Stimulated activated naive CD8-positive, alpha-beta T cell treated with anti-CD3 and anti-CD28 coated beads, Interleukin-15, Interleukin-2, amounts not matched to agents 100 U/mL and 50 U/mL, for 24 hours (primary cell): Measurements from ENCODE around the gene DPY19L1.
"Not testable (repeated sequence)": the region's sequence is repeated elsewhere in the genome, so short reads cannot be mapped to it uniquely, and the experiment has no call there.

Experiments
- ATAC-seq: fragments of 150-1000 bp; cut with Tn5 transposase; one replicate; pipeline ENCODE4 v1.10.0; 2021
- DNase-seq: peaks from one replicate; pipeline ENCODE4 v3.0.0; 2021

The DPY19L1 gene

DNA sequence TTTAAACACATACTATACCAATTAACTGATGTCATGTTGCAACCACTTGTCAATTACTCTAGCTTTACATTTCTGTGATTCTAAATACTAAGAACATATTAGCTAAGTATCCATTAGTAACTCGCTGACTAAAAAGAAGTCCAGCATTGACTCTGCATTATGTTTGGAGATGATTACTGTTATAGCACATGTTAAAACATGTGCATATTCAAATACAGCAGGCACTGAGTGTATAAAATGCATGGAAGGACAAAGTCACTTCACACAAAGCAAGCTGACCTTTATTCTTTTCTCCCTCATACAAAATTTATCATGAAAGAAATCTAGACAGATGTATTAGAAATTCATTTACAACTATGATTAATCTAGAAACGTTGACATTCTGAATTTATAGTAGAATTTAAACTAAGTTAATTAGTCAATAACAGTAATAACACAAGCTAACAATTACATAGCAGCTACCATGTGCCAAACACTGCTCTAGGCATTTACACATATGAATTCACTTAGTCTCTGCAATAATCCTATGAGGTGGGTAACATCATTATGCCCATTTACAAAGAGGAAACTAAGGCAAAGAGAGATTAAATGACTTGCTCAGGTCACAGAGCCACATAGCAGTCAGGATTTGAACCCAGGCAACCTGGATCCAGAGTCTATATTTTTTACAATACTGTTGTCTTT lies 48.7 kb downstream of the DPY19L1 start:
- ATAC-seq, DNase-seq: not testable (repeated sequence)

DNA sequence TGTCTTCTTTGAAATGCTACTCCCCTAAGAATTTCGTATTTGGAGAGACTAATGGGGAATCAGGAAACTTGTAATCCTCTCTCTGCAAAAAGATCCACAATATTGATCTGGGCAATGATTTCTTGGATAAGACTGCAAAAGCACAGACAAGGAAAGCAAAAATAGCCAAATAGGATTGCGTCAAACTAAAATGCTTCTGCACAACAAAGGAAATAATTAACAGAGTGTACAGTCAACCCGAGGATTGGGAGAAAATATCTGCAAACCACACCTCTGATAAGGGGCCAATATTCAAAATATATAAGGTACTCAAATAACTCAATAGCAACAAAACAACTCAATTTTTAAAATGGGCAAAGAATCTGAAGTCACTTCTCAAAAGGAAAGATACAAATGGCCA lies 52.1 kb downstream of the DPY19L1 start:
- DNase-seq, ATAC-seq: not testable (repeated sequence)

DNA sequence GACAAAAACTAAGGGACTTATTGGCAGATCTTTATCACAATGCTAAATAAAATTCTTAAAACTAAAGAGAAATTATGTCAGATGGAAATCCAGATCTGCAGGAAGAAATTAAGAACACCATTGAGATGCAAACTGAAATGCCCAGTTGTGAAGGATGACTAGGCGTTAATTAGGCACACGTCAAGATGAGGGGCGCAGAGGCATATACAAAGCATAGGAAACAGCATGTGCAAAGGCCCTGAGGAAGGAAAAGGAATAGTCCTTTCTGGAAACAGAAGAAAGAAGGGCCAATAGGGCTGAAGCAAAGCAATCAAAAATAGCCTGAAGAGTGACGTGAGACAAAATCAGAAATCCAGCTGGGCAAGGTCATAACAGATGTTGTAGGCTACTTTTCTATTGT lies 53.1 kb downstream of the DPY19L1 start:
- not testable (repeated sequence) for DNase-seq, ATAC-seq

DNA sequence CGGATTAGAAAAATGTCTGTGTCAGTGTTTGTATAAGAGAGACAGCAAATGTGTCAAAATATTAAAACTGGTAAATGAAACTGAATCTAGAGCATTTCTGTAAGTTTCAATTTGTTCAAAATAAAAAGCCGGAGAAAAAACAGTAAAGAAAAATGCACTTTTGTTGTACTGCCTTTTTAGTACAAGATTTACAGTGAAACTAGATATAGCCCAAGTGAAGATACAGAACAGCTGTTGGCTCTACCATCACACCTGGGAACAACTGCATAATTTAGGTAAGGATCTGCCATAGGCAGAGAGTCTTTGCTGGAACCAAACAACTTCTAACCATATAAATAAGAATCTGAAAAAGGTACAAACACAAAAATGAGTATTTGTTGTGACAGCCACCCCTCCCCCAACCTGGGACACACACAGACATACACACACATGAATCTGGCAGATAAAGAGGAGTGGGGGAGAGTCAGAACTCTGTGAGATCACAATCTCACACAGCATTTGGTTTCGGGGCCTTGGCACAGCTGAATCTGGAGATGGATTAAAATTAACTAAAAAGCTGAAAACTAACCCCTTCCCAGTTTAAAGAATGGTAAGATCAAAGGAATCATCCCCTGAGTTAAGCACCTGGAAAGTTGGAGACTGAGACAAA lies 54.8 kb downstream of the DPY19L1 start:
- ATAC-seq: no peak
- DNase-seq: no peak

DNA sequence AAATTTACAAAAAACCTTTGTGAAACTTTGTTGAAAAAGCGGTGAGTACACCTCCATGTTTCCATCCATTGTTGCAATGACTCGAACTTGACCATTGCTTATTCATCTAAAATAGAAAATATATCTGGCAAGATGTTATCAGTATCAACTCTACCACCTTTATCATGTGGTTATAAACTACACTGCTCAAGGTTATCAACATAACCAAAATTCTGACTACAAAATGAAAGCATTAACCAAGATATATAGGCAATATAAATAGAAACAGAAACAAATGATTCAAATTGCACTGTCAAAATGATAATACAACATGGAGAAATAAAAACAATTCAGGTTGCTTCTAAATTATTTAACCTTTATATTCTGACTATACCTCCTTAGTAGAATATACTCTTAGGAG lies 58.2 kb downstream of the DPY19L1 start:
- not testable (repeated sequence) for ATAC-seq, DNase-seq

DNA sequence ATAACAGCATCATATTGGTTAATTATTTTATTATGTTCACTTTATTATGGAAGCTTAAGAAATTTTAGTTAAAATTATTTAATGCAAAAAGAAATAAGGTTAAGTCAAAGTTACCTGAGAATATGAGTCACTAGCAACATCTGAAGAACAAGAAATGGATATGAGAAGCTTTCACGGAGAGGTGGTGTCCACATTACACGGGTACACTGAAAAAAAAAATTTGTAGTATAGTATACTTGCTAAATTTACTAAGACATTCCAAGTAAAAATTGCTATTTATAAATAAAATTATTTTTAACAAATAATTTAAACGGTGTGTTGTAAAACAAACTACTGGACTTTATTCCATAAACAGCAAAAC lies 63.9 kb downstream of the DPY19L1 start:
- ATAC-seq (no peak), DNase-seq (no peak)

DNA sequence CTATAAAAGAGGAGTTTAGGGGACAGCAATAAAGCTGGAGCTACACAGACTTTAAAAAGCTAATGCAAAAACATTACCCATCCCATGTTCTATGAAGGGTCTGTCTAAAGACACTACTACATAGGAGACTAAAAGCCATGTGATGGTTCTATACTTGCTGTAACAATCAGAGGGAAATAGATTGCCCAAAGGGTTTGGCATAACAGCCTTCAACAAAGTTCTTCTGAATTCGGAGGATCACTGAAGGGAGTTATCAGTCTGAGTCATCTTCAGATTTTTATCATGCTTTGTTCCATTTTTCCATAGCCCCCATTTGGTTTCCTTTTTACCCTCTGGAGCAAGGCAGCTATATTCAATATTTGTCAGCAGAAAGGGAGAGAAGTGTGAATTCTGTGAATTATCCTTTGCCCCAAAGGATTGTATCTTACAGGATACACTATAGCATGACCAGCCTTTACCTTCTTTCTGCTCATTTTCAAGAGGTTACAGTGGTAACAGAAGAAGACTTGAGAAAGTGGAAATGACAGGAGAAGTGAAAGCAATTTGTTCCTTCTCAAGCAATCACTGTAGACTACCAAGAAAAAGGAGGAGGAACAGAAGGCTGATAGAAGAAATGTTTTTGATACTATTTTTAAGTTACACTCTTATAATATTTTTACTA lies 64.4 kb downstream of the DPY19L1 start:
- DNase-seq, ATAC-seq: not testable (repeated sequence)

DNA sequence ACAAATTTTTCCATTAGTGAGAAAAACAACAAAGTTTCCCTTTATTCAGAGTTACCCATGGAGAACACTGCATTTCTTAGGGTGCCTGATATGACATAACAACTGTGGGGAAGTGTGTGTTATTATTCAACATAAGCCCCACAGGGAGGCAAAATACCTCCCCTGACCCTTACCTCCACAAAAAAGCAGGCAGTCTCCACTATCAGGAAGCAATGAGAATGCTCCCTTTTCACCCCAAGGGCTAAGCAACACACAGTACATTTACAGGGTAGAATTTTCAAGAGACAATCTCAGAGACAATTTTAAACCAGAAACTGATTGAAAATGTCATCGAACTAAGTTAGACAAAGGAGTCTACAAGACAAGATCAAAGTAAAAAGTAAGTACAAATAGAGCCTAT lies 69.5 kb downstream of the DPY19L1 start:
- not testable (repeated sequence) for DNase-seq, ATAC-seq

DNA sequence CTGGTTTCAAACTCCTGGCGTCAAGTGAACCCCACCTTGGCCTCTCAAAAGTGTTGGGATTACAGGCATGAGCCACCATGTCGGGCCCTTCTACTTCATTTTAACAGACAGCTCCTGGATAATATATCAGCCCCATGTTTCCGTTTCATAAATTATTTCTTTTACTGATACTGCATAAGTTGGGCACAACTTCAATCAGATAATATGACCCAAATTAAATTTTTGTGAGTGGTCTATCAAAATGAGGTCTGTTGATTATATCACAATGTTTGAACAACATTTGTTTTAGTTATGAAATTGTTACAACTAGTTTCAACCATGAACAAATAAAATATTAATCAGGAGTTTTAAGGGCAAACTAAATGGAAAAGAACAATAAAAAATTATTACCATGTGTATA lies 70.8 kb downstream of the DPY19L1 start:
- ATAC-seq, DNase-seq: not testable (repeated sequence)

DNA sequence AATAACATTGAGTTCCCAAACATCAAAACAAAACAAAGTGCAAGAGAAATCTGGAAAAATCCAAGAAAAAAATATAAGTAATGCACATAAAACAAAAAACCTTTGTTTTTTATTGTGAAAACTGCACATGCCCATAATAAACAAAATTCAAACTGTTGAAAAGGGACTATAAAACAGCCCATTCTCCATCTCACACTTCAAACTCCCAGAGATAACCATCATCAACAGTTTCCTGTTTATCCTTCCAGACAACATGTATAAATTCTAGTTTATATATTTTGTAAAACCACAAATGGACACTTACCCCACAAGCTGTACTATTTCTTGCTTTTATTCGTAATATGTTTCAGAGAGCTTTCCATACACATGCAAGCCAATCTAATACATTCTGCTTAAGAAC lies 79.3 kb downstream of the DPY19L1 start:
- DNase-seq: no peak

DNA sequence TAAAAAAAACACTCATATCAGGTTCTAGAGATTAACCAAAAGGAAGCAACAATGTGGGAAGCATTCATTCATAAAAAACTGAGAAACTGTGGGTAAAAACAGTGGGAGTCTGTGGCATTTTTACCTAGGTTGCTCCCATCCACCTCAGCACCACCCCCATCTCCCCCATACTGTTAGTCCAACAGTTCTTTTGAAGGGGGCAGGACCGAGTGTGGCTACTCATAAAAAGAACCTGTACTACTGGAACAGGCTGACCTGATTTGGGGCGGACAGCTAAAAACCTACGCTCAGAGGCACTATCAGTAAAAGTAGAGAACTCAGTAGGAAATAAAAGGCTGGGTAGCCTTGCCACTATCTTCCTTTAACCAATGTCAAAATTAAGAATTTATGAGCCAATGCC lies 84.5 kb downstream of the DPY19L1 start:
- no peak for ATAC-seq
- DNase-seq: no peak

More for the DNA sequence above, 79.3 kb downstream of the DPY19L1 start:
- no peak for ATAC-seq

DNA sequence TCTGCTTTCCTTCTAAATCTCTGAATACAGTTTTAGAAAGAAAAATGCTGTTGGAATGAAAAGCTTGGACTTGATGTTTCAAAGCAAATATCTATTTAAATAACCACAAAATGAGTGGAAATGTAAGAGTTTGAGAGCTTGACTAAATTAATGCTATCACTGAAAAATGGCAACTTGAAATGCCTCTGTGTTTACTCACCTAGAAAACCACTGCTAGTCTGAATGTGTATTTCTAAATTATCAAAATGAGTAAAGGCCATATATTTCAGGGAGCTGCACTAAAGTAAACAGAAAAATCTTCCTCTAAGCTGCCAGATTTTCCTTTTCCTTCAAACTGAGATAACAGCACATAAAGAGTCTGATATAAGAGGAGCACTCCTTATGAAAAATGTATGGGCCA lies 87.9 kb downstream of the DPY19L1 start:
- no peak for ATAC-seq

DNA sequence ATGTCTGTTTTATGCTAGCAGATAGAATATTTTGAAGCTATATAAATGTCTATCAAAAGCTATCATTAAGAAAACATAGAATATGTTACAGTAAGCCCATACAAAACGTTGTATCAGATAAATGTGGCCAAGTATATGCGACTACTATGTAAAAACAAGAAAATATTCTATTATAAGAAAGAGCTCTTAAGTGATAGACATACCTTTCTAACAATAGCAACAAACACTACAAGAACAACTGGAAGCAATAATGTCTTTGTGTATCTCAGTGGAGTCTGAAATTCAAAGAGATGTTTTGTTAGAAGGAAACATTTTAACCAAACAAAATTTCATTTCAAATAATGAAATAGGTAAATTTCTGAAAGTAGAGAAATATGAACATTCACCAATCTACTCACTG lies 89.9 kb downstream of the DPY19L1 start:
- not testable (repeated sequence) for DNase-seq, ATAC-seq

More for the DNA sequence above, 87.9 kb downstream of the DPY19L1 start:
- DNase-seq: no peak

DNA sequence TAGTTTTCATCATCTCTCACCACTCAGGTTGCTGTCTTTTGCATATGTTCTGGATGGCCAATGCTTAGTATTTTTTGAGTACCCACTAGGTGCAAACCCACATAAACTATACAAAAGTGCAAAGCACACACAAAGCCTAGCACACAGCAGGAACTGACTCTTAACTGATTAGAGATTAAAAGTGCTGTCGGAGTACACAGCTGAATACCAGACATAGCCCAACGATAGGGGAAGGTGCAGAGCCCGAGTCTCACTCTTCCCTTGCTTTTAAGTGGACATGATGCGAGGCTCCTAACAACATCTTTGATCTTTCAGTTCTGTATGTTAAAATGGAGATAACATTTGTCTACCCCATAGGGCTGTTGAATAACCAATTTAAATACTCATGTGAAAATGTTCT lies 90.8 kb downstream of the DPY19L1 start:
- DNase-seq (no peak), ATAC-seq (no peak)

DNA sequence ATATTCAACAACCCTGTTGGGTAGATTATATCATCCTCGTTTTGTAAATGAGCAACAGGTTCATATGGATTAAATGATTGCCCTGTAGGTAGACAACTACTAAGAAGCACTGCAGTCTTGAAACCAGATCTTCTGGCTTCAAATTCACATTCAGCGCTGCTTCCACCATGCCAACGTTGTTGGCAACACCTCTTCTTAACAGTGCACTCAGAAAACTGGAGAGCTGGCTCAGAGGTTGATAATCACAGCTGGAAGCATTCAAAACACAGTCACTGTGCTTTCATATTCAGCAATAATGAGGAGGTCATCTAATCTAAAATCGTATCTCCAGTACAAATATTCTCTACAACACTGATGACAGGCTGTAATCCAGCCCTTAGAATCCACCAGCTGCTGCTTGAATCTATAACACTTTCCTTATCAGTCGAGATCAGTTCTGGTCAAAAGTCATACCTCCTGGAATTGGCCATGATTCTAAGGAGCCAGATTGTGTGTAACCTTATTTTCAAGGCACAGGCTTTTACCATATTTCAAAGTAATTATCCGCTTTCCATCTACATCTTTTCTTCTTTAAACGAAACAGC lies 91.3 kb downstream of the DPY19L1 start:
- not testable (repeated sequence) for DNase-seq, ATAC-seq

DNA sequence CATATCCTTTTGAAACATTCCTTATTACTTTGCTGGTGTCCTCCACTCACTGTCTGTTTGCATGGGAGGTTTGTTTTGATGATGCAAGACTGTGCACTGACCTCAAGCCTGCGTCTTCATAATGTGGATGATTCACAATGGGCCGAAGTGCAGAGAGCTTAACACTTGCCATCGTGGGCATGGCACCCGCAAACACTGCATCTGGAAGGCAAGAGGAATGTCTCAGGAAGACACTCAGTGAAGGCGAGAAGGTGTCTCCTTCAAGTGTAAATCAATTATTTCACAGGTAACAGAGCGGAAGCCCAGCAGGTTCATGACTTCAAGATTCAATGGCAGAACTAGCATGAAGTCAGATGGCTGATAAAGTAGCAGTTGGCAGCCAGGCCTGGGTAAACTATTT lies 98.1 kb downstream of the DPY19L1 start:
- no peak for ATAC-seq

DNA sequence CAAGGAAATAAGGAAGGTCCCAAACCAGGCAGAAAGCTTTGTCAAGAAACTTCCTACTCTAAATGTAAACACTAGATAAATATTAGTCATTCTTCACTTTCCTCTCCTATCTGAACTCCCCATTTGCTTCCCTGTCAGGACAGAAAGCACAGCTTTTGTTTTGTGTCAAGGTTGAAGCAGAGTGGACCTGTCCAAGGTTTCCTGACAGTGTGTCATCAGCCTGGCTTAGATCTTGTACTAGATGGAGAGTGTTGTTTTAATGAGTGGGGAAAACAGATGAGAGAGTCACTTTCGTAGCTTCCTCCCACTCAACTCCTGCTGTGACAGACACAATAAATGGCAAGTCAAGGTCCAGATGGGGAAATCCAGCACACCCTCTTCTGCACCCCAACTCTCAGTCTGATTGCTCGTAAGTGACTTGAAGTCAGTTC lies 101.5 kb downstream of the DPY19L1 start:
- peak; percentile 43 for ATAC-seq
- not testable (repeated sequence) for DNase-seq

More for the DNA sequence above, 98.1 kb downstream of the DPY19L1 start:
- DNase-seq: no peak

DNA sequence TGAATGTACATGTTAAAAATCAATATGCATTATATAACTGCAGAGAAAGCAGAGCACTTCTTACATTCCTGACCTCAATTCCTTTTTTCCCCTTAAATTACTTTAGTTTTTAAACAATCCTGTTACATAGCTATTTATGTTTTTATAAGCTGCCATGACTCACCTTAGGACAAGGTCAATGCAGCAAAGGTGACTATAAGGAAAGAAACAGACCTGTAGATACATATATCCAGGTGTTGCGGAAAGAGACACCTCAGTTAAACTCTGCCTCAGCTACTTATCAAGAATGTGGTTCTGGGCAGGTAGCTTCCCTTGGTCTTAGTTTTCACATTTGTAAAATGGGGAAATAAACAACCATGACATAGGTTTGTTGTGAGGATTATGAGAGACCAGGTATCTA lies 105.5 kb downstream of the DPY19L1 start:
- ATAC-seq: no peak
- no peak for DNase-seq

DNA sequence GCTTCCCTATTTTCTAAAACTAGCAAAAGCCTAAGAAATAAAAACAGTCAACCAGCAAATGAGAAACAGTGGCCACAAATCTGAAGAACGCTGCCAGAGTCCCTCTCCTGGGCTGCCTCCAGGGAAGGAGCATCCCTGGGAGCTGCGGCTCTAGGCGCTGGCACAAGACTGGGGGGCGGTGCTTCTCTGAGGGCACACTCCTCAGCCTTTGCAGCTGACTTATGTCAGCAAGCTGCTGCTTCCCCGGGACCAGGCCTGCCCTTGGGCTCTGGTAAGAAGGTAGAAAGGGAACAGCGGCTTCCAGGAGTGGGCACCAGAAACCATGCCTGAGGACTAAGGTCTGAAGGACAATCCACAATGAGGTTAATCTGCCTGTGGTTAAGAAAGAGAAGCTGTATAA lies 107.5 kb downstream of the DPY19L1 start:
- not testable (repeated sequence) for ATAC-seq

DNA sequence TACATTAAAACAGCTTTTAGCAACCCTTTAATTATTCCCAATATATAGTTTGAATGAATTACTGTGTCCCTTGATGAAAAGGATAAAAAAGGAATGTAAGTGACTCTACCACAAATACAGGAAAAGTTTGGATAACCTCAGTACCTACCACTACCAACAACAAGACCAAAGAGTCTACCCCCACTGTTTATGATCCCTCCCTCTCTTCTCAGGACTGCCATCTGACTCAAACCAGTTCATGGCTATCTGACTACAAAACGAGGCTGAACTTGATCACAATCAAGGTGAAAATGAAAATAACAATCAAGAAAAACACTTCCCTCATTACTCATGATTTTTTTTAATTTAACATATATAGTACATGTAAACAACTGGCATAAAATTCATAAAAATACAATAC lies 108.7 kb downstream of the DPY19L1 start:
- ATAC-seq: no peak
- DNase-seq: no peak

More for the DNA sequence above, 107.5 kb downstream of the DPY19L1 start:
- not testable (repeated sequence) for DNase-seq

DNA sequence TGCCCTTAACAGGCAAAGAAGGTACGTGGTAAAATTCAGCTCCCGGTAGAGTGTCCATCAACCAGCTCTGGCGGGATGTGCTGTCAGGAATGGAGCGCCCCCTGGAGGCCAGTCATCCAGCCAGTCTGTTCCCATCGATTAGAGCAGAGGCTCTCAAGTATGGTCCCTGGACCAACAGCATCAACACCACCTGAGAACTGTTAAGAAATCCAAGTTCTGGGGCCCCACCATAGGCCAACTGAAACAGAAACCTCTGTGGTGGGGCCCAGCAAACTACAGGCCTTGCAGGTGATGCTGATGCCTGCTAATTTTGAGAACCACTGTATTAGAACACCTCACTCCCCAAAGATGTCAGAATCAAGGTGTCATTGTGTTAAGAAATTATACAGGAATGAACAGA lies 109.2 kb downstream of the DPY19L1 start:
- ATAC-seq (peak; percentile 49), DNase-seq (peak; percentile 66)

DNA sequence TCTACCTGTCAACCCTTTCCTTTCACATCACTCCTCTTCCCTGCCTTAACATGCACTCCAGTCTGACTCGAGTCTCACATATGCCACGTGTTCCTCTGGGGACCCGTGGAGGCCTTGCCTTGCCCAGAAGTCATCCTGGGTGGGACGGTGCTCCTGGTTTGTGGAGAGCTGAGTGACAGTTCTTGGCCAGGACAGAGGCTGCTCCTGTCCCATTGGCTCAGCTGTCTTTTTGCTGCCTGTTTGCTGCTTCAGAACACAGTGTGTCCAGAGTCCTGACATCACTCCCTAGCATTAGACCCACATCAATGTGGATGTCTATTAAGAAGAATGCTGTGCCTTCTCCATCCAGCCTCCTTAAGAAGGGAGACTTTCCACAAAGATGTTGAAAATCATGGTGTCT lies 116.8 kb downstream of the DPY19L1 start:
- DNase-seq, ATAC-seq: not testable (repeated sequence)

DNA sequence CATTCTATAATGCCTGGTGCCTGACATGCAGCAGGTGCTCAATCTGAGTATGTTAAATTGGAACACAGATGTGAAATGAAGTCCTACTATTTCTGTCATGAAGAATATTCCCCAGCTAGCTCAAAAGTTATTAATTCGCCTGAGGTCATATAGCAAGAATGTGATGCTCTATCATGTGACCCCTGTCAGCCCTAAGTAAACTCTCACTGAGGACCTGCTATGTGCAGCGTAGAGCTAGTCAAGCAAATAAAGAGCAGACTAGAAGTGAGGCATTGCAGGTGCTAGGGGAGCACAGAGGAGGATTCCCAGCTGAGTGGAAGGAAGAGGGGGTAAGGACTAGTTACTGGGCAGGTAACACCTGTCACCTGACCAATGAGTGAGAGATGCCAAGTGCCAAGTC lies 118.2 kb downstream of the DPY19L1 start:
- not testable (repeated sequence) for DNase-seq, ATAC-seq
